Mucosa of descending colon (tissue), 3 donors: ENCODE measurements around the gene SRPK1. TPM values are rescaled to one million over a fixed set of nuclear protein-coding genes. Genes with fewer than 3 reads are reported as not detected.

Experiments used
- ATAC-seq: fragments of 200-7000 bp; cut with Tn5 transposase; one replicate; pipeline ENCODE4 v1.9.1; 2020; ENCODE audit warnings: mild to moderate bottlenecking, moderate library complexity
- DNase-seq, 3 donors: peaks; one replicate each; pipeline ENCODE4 v3.0.0-alpha.2; 2020
- H3K36me3 ChIP-seq: fragments of 200-600 bp; one replicate; pipeline ENCODE4 v1.8.0; 2021; ENCODE audit warnings: low read depth, mild to moderate bottlenecking
- H3K4me1 ChIP-seq: fragments of 200-600 bp; one replicate; pipeline ENCODE4 v1.8.0; 2021; ENCODE audit warnings: low read depth, mild to moderate bottlenecking
- H3K4me3 ChIP-seq: fragments of 200-600 bp; one replicate; pipeline ENCODE4 v1.8.0; 2021; ENCODE audit warnings: mild to moderate bottlenecking
- H3K9me3 ChIP-seq: fragments of 200-600 bp; one replicate; pipeline ENCODE4 v1.8.0; 2021; ENCODE audit warnings: mild to moderate bottlenecking
- CTCF ChIP-seq: fragments of 200-600 bp; IDR thresholded peaks from one replicate; pipeline ENCODE4 v1.8.0; 2022; ENCODE audit warnings: antibody characterized with exemption, mild to moderate bottlenecking
- intact Hi-C, 2 donors: fragments of 100-400 bp; cut with DNase I in 1 of 2; cut with micrococcal nuclease in 1 of 2; formaldehyde crosslinking; loops; one replicate each; pipeline versions ENCODE4 v1.11.0 to v1.11.1; 2022; cut with DNase I, micrococcal nuclease
- long read RNA-seq, 2 donors: library from polyadenylated mRNA; unstranded; transcript quantifications; one replicate each; pipeline ENCODE4 v2.0.0, GENCODE V29; 2019 to 2021
- total RNA-seq, 3 donors: library from RNA; stranded (reverse); fragmentation: NEBNext Ultra II Directional in 2 of 3; extraction: Animal tissue kit (Norgen Biotek cat#: 25700) in 2 of 3; gene quantifications; one replicate each; pipeline versions ENCODE4 v1.2.1 to v1.2.4, GENCODE V29; 2021 to 2023
- donor health status: DM: no; HTN: no; CAD: no; lungs with moderate emphysema.
- donor health status: DM: no; HTN: no; CAD: no.
- donor health status: DM: no; HTN: yes; CAD: no.

The SRPK1 gene
- 10 to 100 TPM; 57.3 to 84.3 (median 75.8) TPM for total RNA-seq
- long read RNA-seq, donor 1, full-length matches to known transcripts, result 38 of 55 reads
- long read RNA-seq, donor 1, partial matches to known transcripts, result 6 of 55 reads
- long read RNA-seq, donor 1, other reads (novel, unspliced or antisense), result 11 of 55 reads
- long read RNA-seq, donor 2, full-length matches to known transcripts, result 1 of 53 reads
- long read RNA-seq, donor 2, partial matches to known transcripts, result 44 of 53 reads
- long read RNA-seq, donor 2, other reads (novel, unspliced or antisense), result 8 of 53 reads

DNA sequence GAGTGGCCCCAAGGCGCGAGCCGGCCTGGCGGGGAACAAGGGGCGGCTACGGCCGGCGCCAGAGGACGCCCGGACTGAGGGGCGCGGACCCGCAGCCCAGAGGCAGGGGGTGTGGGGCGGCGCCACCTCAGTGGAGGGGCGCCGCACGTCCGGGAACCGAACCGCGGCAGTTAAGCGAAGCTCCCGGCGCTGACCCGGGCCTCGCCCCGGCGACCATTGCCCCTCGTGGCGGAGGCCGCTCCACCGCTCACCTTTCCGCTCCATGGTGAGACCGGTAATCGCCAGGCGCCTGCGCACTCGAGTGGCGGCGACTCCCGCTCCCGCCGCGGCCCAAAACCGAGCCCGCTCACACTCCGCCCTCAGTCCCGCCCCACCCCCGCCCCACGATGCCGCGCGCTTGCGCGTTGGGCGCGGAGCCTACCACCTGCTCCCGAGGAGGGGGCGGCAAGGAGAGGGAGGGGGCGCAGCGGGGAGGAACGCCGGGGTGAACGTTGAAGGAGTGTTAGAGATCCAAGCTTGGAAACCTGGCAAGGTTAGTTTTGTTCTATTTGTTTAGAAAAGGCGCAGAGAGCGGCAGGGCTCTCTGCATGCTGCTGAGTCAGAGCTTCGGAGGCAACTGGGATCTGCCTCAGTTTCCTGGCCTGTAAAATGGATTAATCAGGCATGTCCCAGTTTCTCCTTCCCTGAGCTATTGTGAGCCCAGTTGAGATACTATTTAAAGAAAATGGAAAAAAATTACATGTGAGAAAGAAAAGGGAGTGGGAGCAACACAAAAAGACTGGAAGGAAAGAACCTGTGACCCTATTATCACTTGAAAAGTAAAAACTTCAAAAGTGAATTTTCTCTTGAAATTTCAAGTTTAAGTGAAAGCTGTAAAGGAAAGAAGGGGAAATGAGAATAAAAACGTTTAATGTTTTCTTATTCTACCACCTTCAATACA is at the start of gene SRPK1:
TSS of gene SRPK1 (minus strand) at position 306 of the 940 bp plus-strand sequence. CDS start at position 264, 42 bp downstream.
- intact Hi-C loops, result no loop called here
- peak; percentile 92 to 95 (median 94) for DNase-seq
- no peak for TF ChIP-seq CTCF

DNA sequence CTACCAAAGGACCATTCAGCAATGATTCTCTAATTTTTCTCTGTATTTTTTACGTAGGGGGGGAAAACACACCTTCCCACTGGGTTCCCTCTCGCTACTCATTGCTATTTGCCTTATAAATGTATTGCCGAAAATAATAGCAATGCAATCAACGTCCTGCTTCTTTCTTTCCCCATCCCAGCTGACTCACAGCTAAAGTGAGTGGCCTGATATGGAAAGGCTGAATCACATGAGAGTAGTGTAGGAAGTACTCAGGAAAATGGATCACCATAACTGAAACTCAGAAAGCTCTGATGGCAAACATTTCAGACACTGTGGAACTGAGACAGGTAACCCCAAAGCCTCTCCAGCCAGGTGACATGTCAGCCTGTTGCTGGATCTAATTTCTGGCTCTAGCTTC is 49.3 kb upstream of the SRPK1 start:
- H3K4me1 ChIP-seq, result no peaks in the 10 kb centered on the region
- ATAC-seq, result no peak
- DNase-seq, result no peak
- TF ChIP-seq CTCF, result no peak
- intact Hi-C loops, result no loop called here
- H3K4me3 ChIP-seq, result no peak overlapping the region
- no peaks in the 10 kb centered on the region for H3K9me3 ChIP-seq
- no peaks in the 10 kb centered on the region for H3K36me3 ChIP-seq

More for the DNA sequence above, at the start of gene SRPK1:
- peaks cover 30% of the 10 kb centered on the region for H3K4me1 ChIP-seq
- H3K36me3 ChIP-seq, result no peaks in the 10 kb centered on the region
- peak; percentile 88 for ATAC-seq
- H3K4me3 ChIP-seq, result peak within 1 kb of the TSS; percentile 72
- H3K9me3 ChIP-seq, result no peaks in the 10 kb centered on the region

DNA sequence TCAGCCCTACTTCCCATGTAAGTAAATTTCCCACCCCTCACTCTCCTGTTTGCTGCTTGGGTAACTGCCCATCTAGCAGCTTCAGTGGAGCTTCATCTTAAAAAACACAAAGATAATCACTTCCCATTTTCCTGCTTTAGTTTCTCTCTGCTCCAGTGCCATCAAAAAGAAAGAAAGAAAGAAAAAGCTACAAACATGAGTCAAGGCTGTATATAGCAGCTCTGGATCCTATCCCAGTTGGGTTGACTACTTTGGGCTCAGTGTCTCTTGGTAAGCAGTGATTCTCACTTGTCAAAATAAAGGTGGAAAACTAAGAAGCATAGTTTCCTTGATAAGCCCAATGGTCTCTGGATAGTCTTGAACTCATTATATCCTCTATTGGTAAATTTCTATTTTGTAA is 48.7 kb upstream of the SRPK1 start:
- Histone ChIP-seq H3K4me3 (no peak overlapping the region), H3K36me3 (no peaks in the 10 kb centered on the region), H3K4me1 (no peaks in the 10 kb centered on the region), H3K9me3 (no peaks in the 10 kb centered on the region)
- DNase-seq, result no peak
- no peak for ATAC-seq
- TF ChIP-seq CTCF, result no peak
- intact Hi-C loops, result no loop called here

GRCh38 chr6:35968821-35969220 is 47.9 kb upstream of the SRPK1 start:
- ATAC-seq, result no peak
- intact Hi-C loops, result no loop called here
- no peak for DNase-seq
- no peaks in the 10 kb centered on the region for H3K36me3 ChIP-seq
- no peak for TF ChIP-seq CTCF
- no peaks in the 10 kb centered on the region for H3K4me1 ChIP-seq
- no peaks in the 10 kb centered on the region for H3K9me3 ChIP-seq
- no peak overlapping the region for H3K4me3 ChIP-seq

GRCh38 chr6:35967076-35967774 is 46.3 kb upstream of the SRPK1 start:
- Histone ChIP-seq H3K9me3 (no peaks in the 10 kb centered on the region), H3K36me3 (no peaks in the 10 kb centered on the region), H3K4me3 (no peak overlapping the region), H3K4me1 (no peaks in the 10 kb centered on the region)
- intact Hi-C loops, result no loop called here
- peak; percentile 85 for ATAC-seq
- no peak for TF ChIP-seq CTCF
- no peak for DNase-seq
